HFFc6 (cell line): ENCODE results near the gene ARG2. TPM values are rescaled to one million over a fixed set of nuclear protein-coding genes. Genes with fewer than 3 reads are reported as not detected.

ENCODE experiments used
- DNase-seq: peaks from one replicate; pipeline ENCODE4 v3.0.0-alpha.2; 2018
- H3K27ac Mint-ChIP-seq: 2 replicates; pipeline ENCODE4 v1.8.0; 2020; ENCODE audit warnings: mild to moderate bottlenecking, mixed read lengths
- H3K27me3 Mint-ChIP-seq: 2 replicates; pipeline ENCODE4 v1.8.0; 2021; ENCODE audit warnings: mild to moderate bottlenecking, moderate library complexity, mixed read lengths; ENCODE audit not compliant: insufficient read depth
- H3K36me3 Mint-ChIP-seq: 2 replicates; pipeline ENCODE4 v1.8.0; 2021; ENCODE audit warnings: low read depth, mixed read lengths
- H3K4me1 Mint-ChIP-seq: 2 replicates; pipeline ENCODE4 v1.8.0; 2020; ENCODE audit warnings: low read depth, mixed read lengths
- H3K4me3 Mint-ChIP-seq: 2 replicates; pipeline ENCODE4 v1.8.0; 2020; ENCODE audit warnings: mild to moderate bottlenecking, moderate library complexity, mixed read lengths
- H3K9me3 Mint-ChIP-seq: 2 replicates; pipeline ENCODE4 v1.8.0; 2020; ENCODE audit warnings: mild to moderate bottlenecking, mixed read lengths
- CTCF ChIP-seq: fragments of 200-600 bp; sonication (generic); IDR thresholded peaks from 2 replicates; pipeline ENCODE4 v1.5.0; 2021; ENCODE audit warnings: antibody characterized with exemption, mild to moderate bottlenecking
- total RNA-seq, 6 experiments: library from RNA; stranded (reverse); fragmentation: NEBNext Ultra II Directional; extraction: Animal tissue kit (Norgen Biotek cat#: 25700); gene quantifications; 2 replicates in 1 of 6; 3 replicates in 5 of 6; pipeline ENCODE4 v1.2.3, GENCODE V29; 2021

Gene ARG2
- total RNA-seq, 6 experiments from 2014 or later, result 1.4 to 2.2 (median 1.9) TPM

GRCh38 chr14:67698179-67698578 lies 78.5 kb downstream of the ARG2 start:
- Mint-ChIP-seq H3K9me3 (no peaks in the 10 kb centered on the region), H3K27ac (no peak overlapping the region), H3K27me3 (peaks cover 4% of the 10 kb centered on the region), H3K36me3 (no peaks in the 10 kb centered on the region), H3K4me1 (peaks cover 15% of the 10 kb centered on the region), H3K4me3 (no peak overlapping the region)
- no peak for DNase-seq
- no peak for TF ChIP-seq CTCF

Other genes with a start within 250 kb of the ARG2 start
- gene PLEK2, start 207.8 kb upstream of the ARG2 start, total RNA-seq, result 10 to 100 TPM in 5 of 6 experiments, 1 to 10 TPM in 1; 8.7 to 23.8 (median 19.5) TPM
- under 1 TPM; 0.06 to 0.38 (median 0.20) TPM for gene TMEM229B, start 131.2 kb upstream of the ARG2 start, total RNA-seq
- gene PLEKHH1, start 86.6 kb upstream of the ARG2 start, total RNA-seq, result under 1 TPM; 0.10 to 0.28 (median 0.19) TPM
- 1 to 10 TPM; 6.3 to 9.3 (median 7.8) TPM for gene PIGH, start 19.7 kb upstream of the ARG2 start, total RNA-seq
- gene VTI1B, start 54.7 kb downstream of the ARG2 start, total RNA-seq, result 100 to 1,000 TPM; 154 to 178 (median 156) TPM
- 10 to 100 TPM; 46.1 to 51.9 (median 49.6) TPM for gene RDH11, start 75.8 kb downstream of the ARG2 start, total RNA-seq
- not detected for gene RDH12, start 82.0 kb downstream of the ARG2 start, total RNA-seq
- 10 to 100 TPM; 12.8 to 17.2 (median 14.7) TPM for gene ZFYVE26, start 196.7 kb downstream of the ARG2 start, total RNA-seq
- 10 to 100 TPM in 2 of 6 experiments, 1 to 10 TPM in 4; 7.1 to 12.4 (median 9.6) TPM for gene RAD51B, start 199.9 kb downstream of the ARG2 start, total RNA-seq